ENCODE data around the gene TRIM7. TPM values are rescaled to one million over a fixed set of nuclear protein-coding genes. Genes with fewer than 3 reads are reported as not detected.

Gene TRIM7
- total and polyA plus RNA-seq, 2 donors (not counting 1 experiment from before 2014, with no cell fraction given) = 1.7 to 7.4 TPM

DNA sequence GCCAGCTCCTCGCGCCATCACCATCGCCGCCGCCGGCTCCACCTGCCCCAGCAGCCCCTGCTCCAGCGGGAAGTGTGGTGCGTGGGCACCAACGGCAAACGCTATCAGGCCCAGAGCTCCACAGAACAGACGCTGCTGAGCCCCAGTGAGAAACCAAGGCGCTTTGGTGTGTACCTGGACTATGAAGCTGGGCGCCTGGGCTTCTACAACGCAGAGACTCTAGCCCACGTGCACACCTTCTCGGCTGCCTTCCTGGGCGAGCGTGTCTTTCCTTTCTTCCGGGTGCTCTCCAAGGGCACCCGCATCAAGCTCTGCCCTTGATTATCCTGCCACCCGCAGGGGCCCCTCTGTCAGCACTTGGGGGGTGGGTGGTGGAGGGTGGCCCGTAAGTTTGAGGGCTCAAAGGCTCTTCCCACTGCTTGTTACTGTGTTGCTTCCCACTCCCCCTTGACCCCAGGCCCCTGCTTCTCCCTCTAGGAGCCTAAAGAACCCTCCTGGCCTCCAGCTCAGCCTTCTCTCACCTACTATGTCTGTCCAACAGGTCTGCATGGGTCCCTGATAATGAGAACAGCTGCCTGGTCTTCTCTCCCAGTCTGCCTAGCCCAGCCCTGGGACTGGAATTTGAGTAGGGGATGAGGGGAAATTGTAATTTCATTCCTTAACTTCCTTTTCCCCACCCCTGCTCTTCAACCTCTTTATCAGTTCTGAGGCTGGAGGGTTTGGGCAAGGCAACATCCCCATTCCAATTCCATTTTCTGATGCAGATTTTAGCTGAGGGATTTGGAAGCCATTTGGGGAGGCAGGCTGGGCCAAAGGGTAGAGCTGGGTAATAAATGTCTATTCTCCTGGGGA lies 29.7 kb upstream of the TRIM7 start:
- no peak overlapping the region for H3K27ac Mint-ChIP-seq
- TF ChIP-seq EZH2 (IDR thresholded peaks at IDR 0.05; ENCODE audit: borderline replicate concordance, insufficient read depth, low read depth, low read length, poor library complexity, severe bottlenecking) = no peak
- TF ChIP-seq, protein P1, sequence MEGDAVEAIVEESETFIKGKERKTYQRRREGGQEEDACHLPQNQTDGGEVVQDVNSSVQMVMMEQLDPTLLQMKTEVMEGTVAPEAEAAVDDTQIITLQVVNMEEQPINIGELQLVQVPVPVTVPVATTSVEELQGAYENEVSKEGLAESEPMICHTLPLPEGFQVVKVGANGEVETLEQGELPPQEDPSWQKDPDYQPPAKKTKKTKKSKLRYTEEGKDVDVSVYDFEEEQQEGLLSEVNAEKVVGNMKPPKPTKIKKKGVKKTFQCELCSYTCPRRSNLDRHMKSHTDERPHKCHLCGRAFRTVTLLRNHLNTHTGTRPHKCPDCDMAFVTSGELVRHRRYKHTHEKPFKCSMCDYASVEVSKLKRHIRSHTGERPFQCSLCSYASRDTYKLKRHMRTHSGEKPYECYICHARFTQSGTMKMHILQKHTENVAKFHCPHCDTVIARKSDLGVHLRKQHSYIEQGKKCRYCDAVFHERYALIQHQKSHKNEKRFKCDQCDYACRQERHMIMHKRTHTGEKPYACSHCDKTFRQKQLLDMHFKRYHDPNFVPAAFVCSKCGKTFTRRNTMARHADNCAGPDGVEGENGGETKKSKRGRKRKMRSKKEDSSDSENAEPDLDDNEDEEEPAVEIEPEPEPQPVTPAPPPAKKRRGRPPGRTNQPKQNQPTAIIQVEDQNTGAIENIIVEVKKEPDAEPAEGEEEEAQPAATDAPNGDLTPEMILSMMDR (IDR thresholded peaks at IDR 0.05) = no peak
- intact Hi-C loops (cut with micrococcal nuclease) = no loop called here
- Histone ChIP-seq H3K4me1 (ENCODE audit: control insufficient read depth in 2 of 2, insufficient read depth in 2 of 2, low read length in 2 of 2) (no peaks in the 10 kb centered on the region), H2AFZ (ENCODE audit: insufficient read depth, low read depth, low read length, poor library complexity, severe bottlenecking) (no peak overlapping the region), H4K20me1 (ENCODE audit: control insufficient read depth, insufficient read depth, low read length, poor library complexity, severe bottlenecking) (peaks cover 39% of the 10 kb centered on the region), H3K27ac (ENCODE audit: low read length in 2 of 2) (no peak overlapping the region), H3K4me3 (ENCODE audit: control extremely low read depth in 1 of 5, extremely low read depth in 1 of 5, insufficient read depth in 1 of 5, low read depth in 2 of 5, low read length in 4 of 5) (no peak overlapping the region), H3K9me3 (ENCODE audit: control extremely low read depth in 1 of 3, control insufficient read depth in 2 of 3, insufficient read depth in 1 of 3, low read length in 2 of 3) (no peaks in the 10 kb centered on the region), H3K79me2 (ENCODE audit: control insufficient read depth, insufficient read depth, low read length) (peaks cover 9% of the 10 kb centered on the region), H3K36me3 (replicated peaks in 1 of 2; ENCODE audit: control extremely low read depth in 1 of 2, control insufficient read depth in 1 of 2, extremely low read depth in 1 of 2, insufficient read depth in 2 of 2, low read length in 1 of 2) (peaks cover 11 to 87% of the 10 kb centered on the region in 2 experiments), H3K4me2 (replicated peaks; ENCODE audit: low read depth, low read length, poor library complexity, severe bottlenecking) (no peak overlapping the region), H3K9ac (ENCODE audit: low read length) (no peak overlapping the region), H3K27me3 (replicated peaks in 1 of 4; ENCODE audit: control extremely low read depth in 1 of 4, control insufficient read depth in 3 of 4, insufficient read depth in 4 of 4, low read length in 3 of 4) (no peaks in the 10 kb centered on the region)
- WGBS (ENCODE audit: insufficient coverage) = 87% methylated on average over 18 of the region's 22 CpGs
- DNase-seq (no peak), ATAC-seq (ENCODE audit: low read depth) (no peak)
- no peaks in the 10 kb centered on the region for H3K9me3 Mint-ChIP-seq (ENCODE audit: insufficient read depth)
- ChIA-PET CTCF (interaction anchor here (1.0 to 1.1 kb wide), 3 partner anchors 12 to 50 kb away, joined by 3 read pairs; no protein-coding TSS in a partner anchor), POLR2A (interaction anchor here (1.5 kb wide), 1 partner anchor 9 kb away, joined by 3 read pairs; the partner anchor contains the start of gene RACK1)
- H3K4me3 Mint-ChIP-seq = no peak overlapping the region
- H3K4me1 Mint-ChIP-seq = peaks cover 11% of the 10 kb centered on the region
- H3K27me3 Mint-ChIP-seq = no peaks in the 10 kb centered on the region
